Right atrium auricular region (tissue), 2 donors: ENCODE measurements around the gene CEMIP. TPM values are rescaled to one million over a fixed set of nuclear protein-coding genes. Genes with fewer than 3 reads are reported as not detected.
A peak's percentile ranks its signal among the peaks of the same experiment; 100 is the strongest.
"Not testable (repeated sequence)": the region's sequence is repeated elsewhere in the genome, so short reads cannot be mapped to it uniquely, and the experiment has no call there.

Experiments used
- DNase-seq: peaks from one replicate; pipeline ENCODE4 v3.0.0-alpha.2; 2019; ENCODE audit warnings: low spot score
- H3K27ac ChIP-seq, 2 donors: fragments of 200-600 bp; sonication (generic); 1 replicate in 1 of 2; 2 replicates in 1 of 2; pipeline ENCODE4 v1.5.1; 2016 to 2019
- H3K27me3 ChIP-seq, 2 donors: fragments of 200-600 bp; sonication (generic); one replicate each; pipeline versions ENCODE4 v1.5.1 to v1.6.0; 2017 to 2019
- H3K36me3 ChIP-seq: fragments of 200-600 bp; sonication (generic); one replicate; pipeline ENCODE4 v1.5.1; 2016
- H3K4me1 ChIP-seq, 2 donors: fragments of 200-600 bp; sonication (generic); one replicate each; pipeline versions ENCODE4 v1.5.1 to v1.6.0; 2017 to 2019
- H3K4me3 ChIP-seq, 2 donors: fragments of 200-600 bp; sonication (generic); 1 replicate in 1 of 2; 2 replicates in 1 of 2; pipeline ENCODE4 v1.5.1; 2017 to 2019; ENCODE audit warnings: mild to moderate bottlenecking in 1 of 2, moderate library complexity in 1 of 2
- H3K9me3 ChIP-seq, 2 donors: fragments of 200-600 bp; sonication (generic); one replicate each; pipeline ENCODE4 v1.5.1; 2019
- total RNA-seq, 2 donors: library from RNA; depleted of rRNA; stranded (reverse); fragments of >200 nt; gene quantifications; one replicate each; pipeline ENCODE4 v1.1.0, GENCODE V29; 2016
- TF ChIP-seq, protein P1 (sequence below), 2 donors: fragments of 200-600 bp; sonication (generic); IDR thresholded peaks; one replicate each; pipeline ENCODE4 v1.5.1; 2019; ENCODE audit warnings: antibody characterized with exemption in 2 of 2

The CEMIP gene
- total RNA-seq, 2 donors from 2014 or later, result 0.22 to 2.9 TPM

DNA sequence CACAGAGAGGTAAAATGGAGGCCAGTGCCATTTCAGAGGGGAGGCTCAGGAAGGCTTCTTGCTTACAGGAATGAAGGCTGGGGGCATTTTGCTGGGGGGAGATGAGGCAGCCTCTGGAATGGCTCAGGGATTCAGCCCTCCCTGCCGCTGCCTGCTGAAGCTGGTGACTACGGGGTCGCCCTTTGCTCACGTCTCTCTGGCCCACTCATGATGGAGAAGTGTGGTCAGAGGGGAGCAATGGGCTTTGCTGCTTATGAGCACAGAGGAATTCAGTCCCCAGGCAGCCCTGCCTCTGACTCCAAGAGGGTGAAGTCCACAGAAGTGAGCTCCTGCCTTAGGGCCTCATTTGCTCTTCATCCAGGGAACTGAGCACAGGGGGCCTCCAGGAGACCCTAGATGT lies 170.6 kb downstream of the CEMIP start:
- TF ChIP-seq, protein P1, sequence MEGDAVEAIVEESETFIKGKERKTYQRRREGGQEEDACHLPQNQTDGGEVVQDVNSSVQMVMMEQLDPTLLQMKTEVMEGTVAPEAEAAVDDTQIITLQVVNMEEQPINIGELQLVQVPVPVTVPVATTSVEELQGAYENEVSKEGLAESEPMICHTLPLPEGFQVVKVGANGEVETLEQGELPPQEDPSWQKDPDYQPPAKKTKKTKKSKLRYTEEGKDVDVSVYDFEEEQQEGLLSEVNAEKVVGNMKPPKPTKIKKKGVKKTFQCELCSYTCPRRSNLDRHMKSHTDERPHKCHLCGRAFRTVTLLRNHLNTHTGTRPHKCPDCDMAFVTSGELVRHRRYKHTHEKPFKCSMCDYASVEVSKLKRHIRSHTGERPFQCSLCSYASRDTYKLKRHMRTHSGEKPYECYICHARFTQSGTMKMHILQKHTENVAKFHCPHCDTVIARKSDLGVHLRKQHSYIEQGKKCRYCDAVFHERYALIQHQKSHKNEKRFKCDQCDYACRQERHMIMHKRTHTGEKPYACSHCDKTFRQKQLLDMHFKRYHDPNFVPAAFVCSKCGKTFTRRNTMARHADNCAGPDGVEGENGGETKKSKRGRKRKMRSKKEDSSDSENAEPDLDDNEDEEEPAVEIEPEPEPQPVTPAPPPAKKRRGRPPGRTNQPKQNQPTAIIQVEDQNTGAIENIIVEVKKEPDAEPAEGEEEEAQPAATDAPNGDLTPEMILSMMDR (IDR thresholded peaks at IDR 0.05), result no peak
- no peaks in the 10 kb centered on the region for H3K4me1 ChIP-seq
- H3K27me3 ChIP-seq, result no peaks in the 10 kb centered on the region
- no peak overlapping the region for H3K27ac ChIP-seq
- H3K9me3 ChIP-seq, result no peaks in the 10 kb centered on the region
- peak; percentile 56 for DNase-seq
- peaks cover 68% of the 10 kb centered on the region for H3K36me3 ChIP-seq
- no peak overlapping the region for H3K4me3 ChIP-seq

DNA sequence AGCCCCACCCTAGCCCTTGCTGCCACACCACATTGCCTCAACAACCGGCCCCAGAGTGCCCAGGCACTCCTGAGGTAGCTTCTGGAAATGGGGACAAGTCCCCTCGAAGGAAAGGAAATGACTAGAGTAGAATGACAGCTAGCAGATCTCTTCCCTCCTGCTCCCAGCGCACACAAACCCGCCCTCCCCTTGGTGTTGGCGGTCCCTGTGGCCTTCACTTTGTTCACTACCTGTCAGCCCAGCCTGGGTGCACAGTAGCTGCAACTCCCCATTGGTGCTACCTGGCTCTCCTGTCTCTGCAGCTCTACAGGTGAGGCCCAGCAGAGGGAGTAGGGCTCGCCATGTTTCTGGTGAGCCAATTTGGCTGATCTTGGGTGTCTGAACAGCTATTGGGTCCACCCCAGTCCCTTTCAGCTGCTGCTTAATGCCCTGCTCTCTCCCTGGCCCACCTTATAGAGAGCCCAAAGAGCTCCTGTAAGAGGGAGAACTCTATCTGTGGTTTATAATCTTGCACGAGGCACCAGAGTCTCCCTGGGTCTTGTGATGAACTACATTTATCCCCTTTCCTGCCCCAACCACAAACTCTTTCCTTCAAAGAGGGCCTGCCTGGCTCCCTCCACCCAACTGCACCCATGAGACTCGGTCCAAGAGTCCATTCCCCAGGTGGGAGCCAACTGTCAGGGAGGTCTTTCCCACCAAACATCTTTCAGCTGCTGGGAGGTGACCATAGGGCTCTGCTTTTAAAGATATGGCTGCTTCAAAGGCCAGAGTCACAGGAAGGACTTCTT lies 171.3 kb downstream of the CEMIP start:
- TF ChIP-seq, protein P1 (IDR thresholded peaks at IDR 0.05), result no peak
- Histone ChIP-seq H3K36me3 (peaks cover 68% of the 10 kb centered on the region), H3K27ac (no peak overlapping the region), H3K27me3 (no peaks in the 10 kb centered on the region), H3K4me1 (no peaks in the 10 kb centered on the region), H3K4me3 (no peak overlapping the region), H3K9me3 (no peaks in the 10 kb centered on the region)
- DNase-seq, result peak; percentile 52

DNA sequence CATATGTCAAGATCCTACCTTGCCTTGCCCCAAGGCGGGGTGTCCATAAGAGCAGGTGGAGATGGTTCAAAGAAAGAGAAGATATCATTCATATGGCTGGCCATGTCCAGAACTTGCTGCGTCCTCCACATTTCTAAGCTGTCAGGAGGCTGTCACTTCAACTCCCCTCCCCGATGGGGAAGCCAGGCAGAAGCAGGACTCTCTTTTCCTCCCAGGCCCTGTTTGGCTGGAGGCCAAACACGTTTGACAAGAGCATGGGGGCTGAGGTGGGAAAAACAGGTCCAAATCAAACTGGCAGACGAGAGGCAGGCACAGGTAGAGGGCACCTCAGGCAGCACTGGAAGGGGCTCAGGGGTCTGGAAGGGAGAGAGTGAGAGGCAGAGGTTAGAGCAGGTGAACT lies 172.8 kb downstream of the CEMIP start:
- H3K27ac ChIP-seq, result no peak overlapping the region
- H3K4me1 ChIP-seq, result no peaks in the 10 kb centered on the region
- peaks cover 55% of the 10 kb centered on the region for H3K36me3 ChIP-seq
- H3K9me3 ChIP-seq, result no peaks in the 10 kb centered on the region
- TF ChIP-seq, protein P1 (IDR thresholded peaks at IDR 0.05), result no peak
- DNase-seq, result peak; percentile 18
- no peaks in the 10 kb centered on the region for H3K27me3 ChIP-seq
- no peak overlapping the region for H3K4me3 ChIP-seq

- TF ChIP-seq, protein P1 (IDR thresholded peaks at IDR 0.05), result no peak
- peaks cover 42% of the 10 kb centered on the region for H3K36me3 ChIP-seq
- peak; percentile 54 for DNase-seq
- H3K4me1 ChIP-seq, result no peaks in the 10 kb centered on the region
- H3K27me3 ChIP-seq, result no peaks in the 10 kb centered on the region
- no peak overlapping the region for H3K4me3 ChIP-seq
- no peaks in the 10 kb centered on the region for H3K9me3 ChIP-seq
- H3K27ac ChIP-seq, result no peak overlapping the region
Measured at GRCh38 chr15:80953001-80953952, 174.1 kb downstream of the CEMIP start.

DNA sequence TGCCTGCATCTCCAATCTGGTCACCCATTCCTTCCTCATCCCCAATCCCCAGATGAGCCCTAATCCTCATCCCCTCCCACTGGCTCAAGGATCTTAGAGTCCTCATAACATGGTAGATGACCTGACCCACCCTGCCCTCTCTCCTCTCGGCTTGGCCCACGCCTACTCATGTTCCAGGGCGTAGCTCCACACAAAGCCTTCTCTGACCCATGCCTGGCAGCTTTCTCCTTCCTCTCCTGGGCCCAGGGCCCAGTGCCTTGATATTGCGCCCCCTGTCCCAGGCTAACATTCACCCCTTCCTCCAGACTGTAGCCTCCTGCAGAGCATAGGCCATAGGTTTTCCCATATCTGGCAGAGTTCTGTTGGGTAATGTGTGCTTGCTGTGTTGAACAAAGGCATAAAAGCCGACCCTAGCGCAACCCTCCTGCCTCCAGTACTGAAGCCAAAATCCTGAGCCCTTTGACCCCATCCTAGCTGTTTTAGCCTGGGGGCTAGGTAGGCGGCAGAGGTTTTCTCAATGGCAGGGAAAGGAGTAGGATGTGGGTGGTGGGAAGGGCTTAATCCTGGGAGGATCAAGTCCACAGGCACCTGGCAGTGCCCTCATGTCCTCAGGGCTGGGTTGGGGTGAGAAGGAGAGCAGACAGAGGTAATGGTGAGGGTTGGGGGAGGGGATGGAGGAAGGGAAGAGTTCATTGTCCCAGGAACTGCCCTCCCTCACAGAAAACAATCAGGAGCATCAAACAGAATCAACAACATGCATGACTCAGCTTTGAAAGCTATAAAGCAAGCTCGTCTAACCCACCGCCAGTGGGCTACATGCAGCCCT lies 175.0 kb downstream of the CEMIP start:
- H3K36me3 ChIP-seq, result peaks cover 35% of the 10 kb centered on the region
- TF ChIP-seq, protein P1 (IDR thresholded peaks at IDR 0.05), result no peak
- H3K4me1 ChIP-seq, result no peaks in the 10 kb centered on the region
- peak; percentile 18 for DNase-seq
- no peaks in the 10 kb centered on the region for H3K9me3 ChIP-seq
- no peaks in the 10 kb centered on the region for H3K27me3 ChIP-seq
- H3K27ac ChIP-seq, result no peak overlapping the region
- H3K4me3 ChIP-seq, result no peak overlapping the region

GRCh38 chr15:80955571-80956452 lies 176.6 kb downstream of the CEMIP start:
- H3K4me1 ChIP-seq, H3K4me3 ChIP-seq, H3K27ac ChIP-seq, H3K27me3 ChIP-seq, H3K9me3 ChIP-seq: not testable (repeated sequence)
- H3K36me3 ChIP-seq, result peaks cover 30% of the 10 kb centered on the region
- DNase-seq, result peak; percentile 49
